Dermis blood vessel endothelial cell (primary cell): ENCODE measurements around the gene DHX16. TPM values are rescaled to one million over a fixed set of nuclear protein-coding genes. Genes with fewer than 3 reads are reported as not detected.

Source experiments
- total RNA-seq: library from RNA; depleted of rRNA; stranded (reverse); fragments of >200 nt; gene quantifications from 2 replicates; pipeline ENCODE4 v1.2.3, GENCODE V29; 2014

The DHX16 gene
- total RNA-seq, 1 donor from 2014 or later, result 39.3 TPM

Other genes with a start within 250 kb of the DHX16 start
- 717 and 1,065 TPM in 2 replicates for gene HLA-E, start 183.5 kb downstream of the DHX16 start, total RNA-seq
- gene GNL1, start 116.5 kb downstream of the DHX16 start, total RNA-seq, result 53.1 and 63.0 TPM in 2 replicates
- 2.9 and 3.5 TPM in 2 replicates for gene PRR3, start 115.7 kb downstream of the DHX16 start, total RNA-seq
- 49.5 and 70.3 TPM in 2 replicates for gene ABCF1, start 101.6 kb downstream of the DHX16 start, total RNA-seq
- gene PPP1R10, start 55.8 kb downstream of the DHX16 start, total RNA-seq, result 19.4 and 20.0 TPM in 2 replicates
- 37.9 and 41.0 TPM in 2 replicates for gene MRPS18B, start 55.2 kb downstream of the DHX16 start, total RNA-seq
- gene ATAT1, start 46.1 kb downstream of the DHX16 start, total RNA-seq, result 3.4 and 3.7 TPM in 2 replicates
- gene C6orf136, start 25.9 kb downstream of the DHX16 start, total RNA-seq, result 3.5 and 9.9 TPM in 2 replicates
- 41.7 and 64.8 TPM in 2 replicates for gene PPP1R18, start 13.6 kb upstream of the DHX16 start, total RNA-seq
- gene NRM, start 18.0 kb upstream of the DHX16 start, total RNA-seq, result 3.1 and 4.6 TPM in 2 replicates
- gene MDC1, start 44.3 kb upstream of the DHX16 start, total RNA-seq, result 6.3 and 12.5 TPM in 2 replicates
- 301 and 692 TPM in 2 replicates for gene TUBB, start 47.3 kb upstream of the DHX16 start, total RNA-seq
- gene FLOT1, start 69.7 kb upstream of the DHX16 start, total RNA-seq, result 71.5 and 124 TPM in 2 replicates
- gene IER3, start 71.5 kb upstream of the DHX16 start, total RNA-seq, result 74.4 and 134 TPM in 2 replicates
- gene DDR1, start 211.5 kb upstream of the DHX16 start, total RNA-seq, result 8.5 and 9.1 TPM in 2 replicates
- gene GTF2H4, start 235.2 kb upstream of the DHX16 start, total RNA-seq, result 16.2 and 26.4 TPM in 2 replicates
- gene VARS2, start 241.2 kb upstream of the DHX16 start, total RNA-seq, result 11.7 and 20.5 TPM in 2 replicates